HG03159 (cell line): Measurements from ENCODE around the gene MRPS34.
"Not testable (repeated sequence)": the region's sequence is repeated elsewhere in the genome, so short reads cannot be mapped to it uniquely, and the experiment has no call there.

Source experiments
- ATAC-seq: cut with Tn5 transposase; IDR thresholded peaks from one replicate; pipeline ENCODE4 v1.9.1; 2021; ENCODE audit warnings: mild to moderate bottlenecking, moderate library complexity; ENCODE audit not compliant: unreplicated experiment

MRPS34 gene

GRCh38 chr16:1772908-1773702 is at the start of gene MRPS34:
MRPS34 (minus strand) TSS chr16:1773134; CDS start chr16:1773119, 15 bp downstream.
- peak; percentile 40 for ATAC-seq

- ATAC-seq: no peak
Observed at GRCh38 chr16:1821861-1822611, 49.1 kb upstream of the MRPS34 start.

GRCh38 chr16:1820946-1821290 is 48.0 kb upstream of the MRPS34 start:
- no peak for ATAC-seq

GRCh38 chr16:1820096-1820945 is 47.4 kb upstream of the MRPS34 start:
- ATAC-seq: no peak

GRCh38 chr16:1819611-1820010 is 46.7 kb upstream of the MRPS34 start:
- no peak for ATAC-seq

GRCh38 chr16:1818873-1819525 is 46.1 kb upstream of the MRPS34 start:
- ATAC-seq: no peak

- ATAC-seq: no peak
Observed at GRCh38 chr16:1818204-1818872, 45.4 kb upstream of the MRPS34 start.

GRCh38 chr16:1817716-1818115 is 44.8 kb upstream of the MRPS34 start:
- no peak for ATAC-seq

- no peak for ATAC-seq
Observed at GRCh38 chr16:1817276-1817589, 44.3 kb upstream of the MRPS34 start.

GRCh38 chr16:1816396-1817275 is 43.7 kb upstream of the MRPS34 start:
- ATAC-seq: no peak

GRCh38 chr16:1815461-1815860 is 42.5 kb upstream of the MRPS34 start:
- no peak for ATAC-seq

- no peak for ATAC-seq
Observed at GRCh38 chr16:1812732-1813163, 39.8 kb upstream of the MRPS34 start.

GRCh38 chr16:1810536-1810935 is 37.6 kb upstream of the MRPS34 start:
- no peak for ATAC-seq

- no peak for ATAC-seq
Observed at GRCh38 chr16:1810106-1810505, 37.2 kb upstream of the MRPS34 start.

- ATAC-seq: no peak
Observed at GRCh38 chr16:1809281-1809801, 36.4 kb upstream of the MRPS34 start.

GRCh38 chr16:1808691-1809090 is 35.8 kb upstream of the MRPS34 start:
- ATAC-seq: no peak

- ATAC-seq: no peak
Observed at GRCh38 chr16:1807626-1808025, 34.7 kb upstream of the MRPS34 start.

GRCh38 chr16:1800701-1801100 is 27.8 kb upstream of the MRPS34 start:
- no peak for ATAC-seq

- ATAC-seq: not testable (repeated sequence)
Observed at GRCh38 chr16:1799263-1799662, 26.3 kb upstream of the MRPS34 start.
